NCI-H1930 (cell line): Measurements from ENCODE around the gene KRT33A.

Experiments used
- DNase-seq, 2 experiments: peaks; one replicate each; lab custom pipeline; 2025; lab: John Stamatoyannopoulos, UW

The KRT33A gene

GRCh38 chr17:41329279-41329948 lies 21.2 kb downstream of the KRT33A start:
- peak in 1 of 2 experiments; percentile 26 for DNase-seq

- no peak for DNase-seq
Measured at GRCh38 chr17:41328207-41328606, 22.4 kb downstream of the KRT33A start.

GRCh38 chr17:41327411-41328120 lies 23.1 kb downstream of the KRT33A start:
- DNase-seq, result no peak

- DNase-seq, result no peak
Measured at GRCh38 chr17:41326173-41327145, 24.2 kb downstream of the KRT33A start.

- no peak for DNase-seq
Measured at GRCh38 chr17:41325611-41326010, 25.0 kb downstream of the KRT33A start.

- DNase-seq, result no peak
Measured at GRCh38 chr17:41325126-41325525, 25.5 kb downstream of the KRT33A start.

- DNase-seq, result no peak
Measured at GRCh38 chr17:41324180-41325075, 26.2 kb downstream of the KRT33A start.

- DNase-seq, result no peak
Measured at GRCh38 chr17:41322903-41323895, 27.4 kb downstream of the KRT33A start.

GRCh38 chr17:41322094-41322902 lies 28.3 kb downstream of the KRT33A start:
- no peak for DNase-seq

GRCh38 chr17:41318231-41318630 lies 32.4 kb downstream of the KRT33A start:
- no peak for DNase-seq

- DNase-seq, result no peak
Measured at GRCh38 chr17:41315814-41316445, 34.7 kb downstream of the KRT33A start.

GRCh38 chr17:41315204-41315794 lies 35.3 kb downstream of the KRT33A start, which contains the start of gene KRTAP17-1:
TSS of gene KRTAP17-1 (minus strand) at chr17:41315710. CDS start at chr17:41315650, 60 bp downstream.
- DNase-seq, result no peak

GRCh38 chr17:41311111-41311510 lies 39.5 kb downstream of the KRT33A start:
- DNase-seq, result no peak

- no peak for DNase-seq
Measured at GRCh38 chr17:41308918-41309359, 41.7 kb downstream of the KRT33A start, which contains the start of gene KRTAP16-1. TSS of gene KRTAP16-1 (minus strand) at chr17:41309309. CDS start at chr17:41309253, 56 bp downstream.

- DNase-seq, result no peak
Measured at GRCh38 chr17:41308251-41308917, 42.2 kb downstream of the KRT33A start.

GRCh38 chr17:41307647-41308046 lies 43.0 kb downstream of the KRT33A start:
- DNase-seq, result no peak

- no peak for DNase-seq
Measured at GRCh38 chr17:41304091-41304490, 46.5 kb downstream of the KRT33A start.
